ENCODE results near the gene PDE10A.
"Not testable (repeated sequence)": the region's sequence is repeated elsewhere in the genome, so short reads cannot be mapped to it uniquely, and the experiment has no call there.

PDE10A gene

DNA sequence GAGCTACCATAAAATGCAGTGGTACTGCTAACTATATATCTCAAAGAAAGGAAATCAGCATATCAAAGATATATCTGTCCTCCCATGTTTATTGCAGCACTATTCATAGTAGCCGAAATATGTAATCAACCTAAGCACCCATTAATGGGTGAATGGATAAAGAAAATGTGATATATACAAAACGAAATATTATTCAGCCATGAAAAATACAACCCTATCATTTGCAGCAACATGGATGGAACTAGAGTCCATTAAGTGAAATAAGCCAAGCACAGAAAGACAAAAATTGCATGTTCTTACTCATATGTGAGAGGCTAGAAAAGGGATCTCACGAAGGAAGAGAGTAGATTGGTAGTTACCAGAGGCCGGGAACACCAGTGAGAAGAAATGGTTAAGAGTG is 126.1 kb downstream of the PDE10A start:
- DNase-seq (ENCODE audit: low spot score), result no peak
- TF ChIP-seq, protein P1, sequence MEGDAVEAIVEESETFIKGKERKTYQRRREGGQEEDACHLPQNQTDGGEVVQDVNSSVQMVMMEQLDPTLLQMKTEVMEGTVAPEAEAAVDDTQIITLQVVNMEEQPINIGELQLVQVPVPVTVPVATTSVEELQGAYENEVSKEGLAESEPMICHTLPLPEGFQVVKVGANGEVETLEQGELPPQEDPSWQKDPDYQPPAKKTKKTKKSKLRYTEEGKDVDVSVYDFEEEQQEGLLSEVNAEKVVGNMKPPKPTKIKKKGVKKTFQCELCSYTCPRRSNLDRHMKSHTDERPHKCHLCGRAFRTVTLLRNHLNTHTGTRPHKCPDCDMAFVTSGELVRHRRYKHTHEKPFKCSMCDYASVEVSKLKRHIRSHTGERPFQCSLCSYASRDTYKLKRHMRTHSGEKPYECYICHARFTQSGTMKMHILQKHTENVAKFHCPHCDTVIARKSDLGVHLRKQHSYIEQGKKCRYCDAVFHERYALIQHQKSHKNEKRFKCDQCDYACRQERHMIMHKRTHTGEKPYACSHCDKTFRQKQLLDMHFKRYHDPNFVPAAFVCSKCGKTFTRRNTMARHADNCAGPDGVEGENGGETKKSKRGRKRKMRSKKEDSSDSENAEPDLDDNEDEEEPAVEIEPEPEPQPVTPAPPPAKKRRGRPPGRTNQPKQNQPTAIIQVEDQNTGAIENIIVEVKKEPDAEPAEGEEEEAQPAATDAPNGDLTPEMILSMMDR (IDR thresholded peaks at IDR 0.05; ENCODE audit: extremely low read depth, missing control alignments), result no peak

DNA sequence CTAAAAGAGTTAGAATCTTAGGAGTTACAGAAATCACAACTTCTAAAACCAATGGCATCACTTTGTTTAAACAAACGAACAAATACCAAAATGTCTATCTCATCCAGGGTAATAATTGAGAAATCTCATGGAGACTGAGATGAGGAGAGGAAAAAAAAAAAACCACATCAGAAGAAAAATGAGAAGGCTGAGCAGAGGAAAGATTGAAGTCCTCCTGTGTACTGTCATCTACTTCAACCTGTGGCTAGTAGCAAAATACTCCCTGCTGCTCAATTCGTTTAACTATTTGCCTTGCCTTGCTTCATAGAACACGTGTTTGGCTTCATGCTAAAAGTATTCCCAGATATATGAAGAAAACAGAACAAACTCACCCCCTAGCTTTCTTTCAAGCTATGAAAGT is 143.7 kb downstream of the PDE10A start:
- TF ChIP-seq, protein P1 (IDR thresholded peaks at IDR 0.05; ENCODE audit: extremely low read depth, missing control alignments), result no peak
- no peak for DNase-seq (ENCODE audit: low spot score)

DNA sequence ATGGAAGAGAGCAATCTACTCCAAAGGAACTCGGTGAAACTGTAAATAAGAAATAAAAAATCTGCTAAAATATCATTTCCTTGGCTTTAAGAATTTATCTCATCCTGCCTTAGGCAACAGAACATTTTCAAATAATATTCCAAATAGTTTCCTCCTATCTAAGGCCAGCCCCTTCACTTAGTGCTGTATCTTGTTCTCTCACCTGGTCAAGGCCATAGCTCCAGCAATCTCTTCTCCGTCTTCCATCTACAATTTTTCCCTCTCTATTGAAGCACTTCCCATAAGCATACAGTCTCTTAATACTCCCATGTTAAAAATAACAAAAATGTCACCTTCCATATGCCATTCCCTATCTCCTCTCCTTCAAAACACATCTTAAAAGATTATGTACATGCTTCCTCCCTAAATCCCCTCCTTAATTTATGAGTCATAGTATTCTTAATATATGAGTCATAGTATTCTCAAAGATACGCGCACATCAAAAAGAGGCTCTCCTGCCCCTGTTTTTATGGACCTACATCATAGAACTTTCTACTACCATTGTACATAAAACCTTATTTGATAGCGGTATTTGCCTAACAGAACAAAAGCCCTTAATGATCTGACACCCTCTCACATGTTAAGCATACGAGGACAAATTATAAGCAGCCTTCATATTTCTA is 146.9 kb downstream of the PDE10A start:
- TF ChIP-seq, protein P1 (IDR thresholded peaks at IDR 0.05; ENCODE audit: extremely low read depth, missing control alignments), result no peak
- DNase-seq (ENCODE audit: low spot score), result no peak

DNA sequence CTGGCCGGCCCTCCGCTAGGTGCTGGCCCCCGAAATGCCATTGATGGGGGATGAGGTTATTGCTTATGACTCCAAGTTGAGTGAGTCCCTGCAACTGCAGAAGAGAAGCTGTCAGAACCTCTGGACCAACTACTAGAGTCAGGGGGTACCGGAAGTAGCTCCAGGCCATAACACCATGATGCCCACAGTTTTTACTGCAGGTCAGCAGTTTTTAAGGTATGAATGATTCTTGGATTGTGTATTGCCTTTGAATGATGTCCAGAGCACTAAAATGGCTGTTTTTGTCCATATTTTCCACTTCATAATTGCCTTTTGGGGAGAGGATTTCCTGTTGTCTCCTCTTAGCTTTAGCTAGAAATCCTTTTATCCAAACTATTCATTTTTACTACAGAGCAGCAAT is 148.4 kb downstream of the PDE10A start:
- no peak for DNase-seq (ENCODE audit: low spot score)
- TF ChIP-seq, protein P1 (IDR thresholded peaks at IDR 0.05; ENCODE audit: extremely low read depth, missing control alignments), result no peak

DNA sequence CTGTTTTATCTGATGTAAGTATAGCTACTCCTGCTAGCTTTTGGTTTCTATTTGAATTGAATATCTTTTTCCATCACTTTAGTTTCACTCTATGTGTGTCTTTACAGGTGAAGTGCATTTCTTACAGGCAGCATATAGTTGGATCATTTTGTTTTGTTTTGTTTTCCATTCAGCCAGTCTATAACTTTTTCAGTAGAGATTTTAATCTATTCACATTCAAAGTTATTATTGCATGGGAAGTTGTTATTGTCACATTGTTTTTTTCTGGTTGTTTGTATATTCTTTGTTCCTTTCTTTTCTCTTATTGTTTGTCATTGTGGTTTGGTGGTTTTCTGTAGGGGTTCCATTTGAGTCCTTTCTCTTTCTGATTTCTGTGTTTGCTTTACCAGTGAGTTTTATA is 151.2 kb downstream of the PDE10A start:
- no peak for DNase-seq (ENCODE audit: low spot score)
- TF ChIP-seq, protein P1 (IDR thresholded peaks at IDR 0.05; ENCODE audit: extremely low read depth, missing control alignments), result no peak

DNA sequence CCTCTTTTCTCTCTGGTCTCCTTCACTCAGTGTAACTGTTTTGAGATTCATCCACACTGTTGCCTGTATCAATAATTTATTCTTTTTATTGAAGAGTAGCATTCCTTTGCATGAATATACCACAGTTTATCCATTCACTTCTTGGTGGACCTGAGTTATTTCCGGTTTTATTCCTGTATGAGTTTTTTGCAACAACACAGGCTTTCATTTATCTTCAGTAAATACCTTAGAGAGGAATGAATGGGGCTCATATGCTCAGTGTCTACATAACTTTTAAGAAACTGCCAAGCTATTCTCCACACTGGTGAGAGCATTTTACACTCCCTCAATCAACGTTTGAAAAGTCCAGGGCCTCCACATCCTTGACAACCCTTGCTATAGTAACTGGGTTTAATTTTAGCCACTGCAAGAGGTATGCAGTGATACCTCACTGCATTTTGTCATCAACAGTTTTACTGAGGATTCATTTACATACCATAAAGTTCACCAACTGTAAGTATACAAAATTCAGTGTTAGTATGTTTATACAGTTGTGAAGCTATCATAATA is 154.6 kb downstream of the PDE10A start:
- no peak for DNase-seq (ENCODE audit: low spot score)
- TF ChIP-seq, protein P1 (IDR thresholded peaks at IDR 0.05; ENCODE audit: extremely low read depth, missing control alignments), result no peak

DNA sequence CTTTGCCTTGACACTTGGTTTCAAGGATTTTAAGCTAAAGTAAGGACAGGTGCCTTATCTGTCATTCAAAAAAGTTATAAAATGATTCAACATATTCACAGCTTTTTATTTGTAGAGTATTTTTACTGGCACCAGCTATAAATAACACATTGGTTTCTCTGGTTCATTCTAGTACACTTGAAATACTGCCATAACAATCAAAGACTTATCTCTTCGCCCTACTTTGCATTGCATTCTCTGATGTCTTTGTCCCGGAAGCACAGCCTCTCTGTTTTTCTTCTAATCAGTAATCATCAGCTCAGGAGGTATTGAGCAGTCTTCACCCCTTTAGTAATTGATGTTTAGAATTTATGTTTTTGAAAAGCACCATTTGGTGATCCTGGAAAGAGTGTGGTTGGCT is 156.4 kb downstream of the PDE10A start:
- TF ChIP-seq, protein P1 (IDR thresholded peaks at IDR 0.05; ENCODE audit: extremely low read depth, missing control alignments), result no peak
- no peak for DNase-seq (ENCODE audit: low spot score)

DNA sequence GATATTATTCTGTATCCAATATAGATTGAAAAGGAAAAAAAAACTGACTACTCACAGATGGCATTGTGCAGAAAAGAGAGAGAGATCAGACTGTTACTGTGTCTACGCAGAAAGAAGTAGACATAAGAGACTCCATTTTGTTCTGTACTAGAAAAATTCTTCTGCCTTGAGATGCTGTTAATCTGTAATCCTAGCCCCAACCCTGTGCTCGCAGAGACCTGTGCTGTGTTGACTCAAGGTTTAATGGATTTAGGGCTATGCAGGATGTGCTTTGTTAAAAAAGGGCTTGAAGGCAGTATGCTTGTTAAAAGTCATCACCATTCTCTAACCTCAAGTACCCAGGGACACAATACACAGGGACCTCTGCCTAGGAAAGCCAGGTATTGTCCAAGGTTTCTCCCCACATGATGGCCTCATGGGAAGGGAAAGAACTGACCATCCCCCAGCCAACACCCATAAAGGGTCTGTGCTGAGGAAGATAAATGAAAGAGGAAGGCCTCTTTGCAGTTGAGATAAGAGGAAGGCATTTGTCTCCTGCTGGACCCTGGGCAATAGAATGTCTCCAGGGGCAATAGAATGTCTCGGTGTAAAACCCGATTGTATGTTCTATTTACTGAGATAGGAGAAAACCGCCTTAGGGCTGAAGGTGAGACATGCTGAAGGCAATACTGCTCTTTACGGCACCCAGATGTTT is 162.7 kb downstream of the PDE10A start:
- DNase-seq (ENCODE audit: low spot score), result not testable (repeated sequence)

Measured in GM20000 (cell line).